Activated CD4-positive, alpha-beta T cell treated with anti-CD3 and anti-CD28 coated beads, Interleukin-2, amount 50 U/mL, for 1 hour (primary cell): ENCODE measurements around the gene NTRK3.
"Not testable (repeated sequence)": the region's sequence is repeated elsewhere in the genome, so short reads cannot be mapped to it uniquely, and the experiment has no call there.

Source experiments
- DNase-seq: peaks from one replicate; pipeline ENCODE4 v3.0.0-alpha.2; 2020

The NTRK3 gene

DNA sequence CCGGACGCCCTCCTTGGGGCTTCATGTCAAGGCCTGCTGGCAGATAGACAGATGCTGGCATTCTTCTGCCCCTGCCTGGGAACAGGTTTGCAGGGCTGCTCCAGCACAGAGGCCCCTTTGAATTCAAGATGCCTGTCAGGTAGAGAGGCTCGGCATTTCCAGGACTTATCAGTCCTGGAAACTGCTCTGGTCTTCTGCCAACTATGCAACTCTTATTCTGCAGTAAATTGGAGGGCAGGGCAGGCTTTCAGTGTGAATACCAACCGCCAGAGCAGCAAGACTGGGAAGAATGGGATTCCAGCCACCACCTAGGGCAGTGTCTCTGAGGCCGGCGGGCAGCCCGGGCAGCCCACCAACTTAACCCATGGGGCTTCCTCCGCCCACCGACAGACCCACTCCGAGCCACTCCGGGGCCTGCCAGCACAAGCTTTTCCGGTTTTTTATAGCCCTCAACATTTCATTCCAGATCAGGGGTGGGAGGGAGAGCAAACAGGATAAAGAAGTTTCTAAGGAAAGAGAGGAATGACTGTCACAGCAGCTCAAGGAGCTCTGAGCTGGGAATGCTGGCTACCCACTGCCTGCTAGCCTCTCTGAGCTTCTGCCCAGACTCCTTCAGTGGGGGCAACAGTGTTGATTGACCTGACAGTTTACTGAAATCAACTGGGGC, 140.9 kb downstream of the NTRK3 start:
- no peak for DNase-seq

DNA sequence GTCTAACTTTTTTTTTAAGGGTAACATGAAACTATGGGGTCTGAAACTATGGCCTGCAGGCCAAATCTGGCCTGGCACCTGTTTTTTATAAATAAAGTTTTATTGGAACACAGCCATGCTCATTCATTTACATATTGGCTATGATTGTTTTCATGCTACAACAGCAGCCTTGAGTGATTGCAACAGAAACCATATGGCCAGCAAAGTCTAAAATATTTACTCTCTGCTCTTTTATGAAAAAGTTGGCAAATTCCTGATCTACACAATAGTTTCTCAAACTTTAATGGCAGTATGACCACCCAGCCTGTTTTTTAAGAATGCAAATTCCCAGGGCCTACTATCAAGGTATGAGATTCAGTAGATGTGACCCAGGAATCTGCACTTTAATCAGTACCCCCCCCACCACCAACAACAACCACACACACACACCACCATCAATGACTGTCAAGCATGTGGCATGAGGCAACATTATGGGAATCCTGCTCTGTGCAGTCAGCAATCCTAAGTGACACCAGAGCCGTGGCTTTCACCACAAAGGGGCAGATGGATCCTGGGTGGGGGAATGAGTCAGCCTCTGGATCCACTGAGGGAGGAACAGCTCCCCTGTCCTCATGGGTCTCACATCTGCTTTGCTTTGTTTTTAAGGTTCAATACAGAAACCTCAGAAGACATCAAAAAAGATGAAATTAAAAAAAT, 142.8 kb downstream of the NTRK3 start:
- DNase-seq = no peak

DNA sequence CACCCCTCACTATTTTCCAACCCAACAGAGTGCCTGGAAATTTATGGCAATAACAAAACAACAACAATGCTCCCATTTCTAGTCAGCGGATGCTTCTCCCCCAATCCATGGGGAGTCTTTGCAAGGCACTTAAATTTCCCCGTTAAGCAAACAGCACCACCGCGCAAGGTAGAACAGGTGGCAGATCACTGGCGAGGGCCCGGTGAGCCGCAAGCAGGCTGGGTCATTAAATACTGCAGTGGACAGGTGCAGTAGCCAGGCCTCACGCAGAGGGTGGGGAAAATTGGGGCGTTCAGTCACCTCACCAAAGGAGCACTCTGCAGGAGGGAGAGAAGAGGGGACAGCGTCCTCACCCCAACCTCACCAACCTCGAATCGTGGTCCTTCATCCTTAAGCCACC, 147.5 kb downstream of the NTRK3 start:
- no peak for DNase-seq

DNA sequence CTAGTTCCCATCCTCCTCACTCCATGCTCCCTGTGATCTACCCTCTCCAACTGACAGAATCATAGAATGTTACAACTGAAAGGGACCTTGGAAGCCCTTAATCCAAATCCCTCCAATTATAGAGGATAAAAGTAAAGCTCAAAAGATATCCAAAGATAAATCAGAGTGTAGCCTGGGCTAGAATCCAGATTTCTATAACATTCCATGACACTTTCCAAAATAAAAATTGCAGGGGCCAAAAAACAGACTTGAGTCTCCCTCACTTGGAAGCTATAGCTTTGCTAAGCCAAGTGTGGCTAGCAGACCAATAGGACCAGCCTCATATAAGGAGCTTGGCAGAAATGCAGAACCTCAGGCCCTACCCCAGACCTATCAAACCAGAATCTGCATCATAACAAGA, 148.1 kb downstream of the NTRK3 start:
- no peak for DNase-seq

DNA sequence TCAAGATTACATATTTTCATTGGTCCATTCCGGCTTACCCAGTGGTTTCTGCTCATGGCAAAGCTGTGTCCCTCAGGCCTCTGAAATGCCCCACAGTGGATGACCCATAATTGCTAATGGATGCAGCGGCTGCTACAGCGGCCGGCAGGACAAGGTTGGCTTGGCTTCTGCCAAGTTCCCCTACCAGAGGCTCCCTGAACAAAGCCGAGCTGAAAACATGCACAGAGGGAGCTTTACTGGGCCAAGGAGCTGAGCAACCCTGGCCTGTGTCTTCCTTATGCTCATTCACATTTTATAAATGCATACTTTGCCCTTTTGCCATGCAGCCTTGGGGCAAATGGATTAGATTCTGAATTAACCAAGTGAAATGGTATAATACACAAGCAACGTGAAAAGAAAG, 150.5 kb downstream of the NTRK3 start:
- DNase-seq = no peak

DNA sequence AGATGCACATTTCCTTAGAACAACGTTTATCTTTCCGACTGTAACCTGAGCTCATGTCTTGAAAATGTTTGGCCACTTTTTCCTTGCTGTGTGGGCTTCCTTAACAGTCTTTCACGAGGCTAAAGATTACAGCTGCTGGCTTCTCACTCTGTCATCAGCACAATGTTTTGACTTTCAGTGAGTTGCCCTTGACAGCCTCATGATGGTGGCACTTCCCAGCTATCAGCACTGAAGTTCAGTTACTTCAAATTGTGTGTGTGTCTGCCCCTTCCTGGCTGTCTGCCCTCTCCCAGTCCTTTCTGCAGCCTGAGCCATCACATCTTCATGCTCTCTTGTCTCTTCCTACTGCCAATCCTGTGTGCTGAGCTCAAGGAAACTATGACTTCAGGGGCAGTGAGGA, 152.2 kb downstream of the NTRK3 start:
- no peak for DNase-seq

DNA sequence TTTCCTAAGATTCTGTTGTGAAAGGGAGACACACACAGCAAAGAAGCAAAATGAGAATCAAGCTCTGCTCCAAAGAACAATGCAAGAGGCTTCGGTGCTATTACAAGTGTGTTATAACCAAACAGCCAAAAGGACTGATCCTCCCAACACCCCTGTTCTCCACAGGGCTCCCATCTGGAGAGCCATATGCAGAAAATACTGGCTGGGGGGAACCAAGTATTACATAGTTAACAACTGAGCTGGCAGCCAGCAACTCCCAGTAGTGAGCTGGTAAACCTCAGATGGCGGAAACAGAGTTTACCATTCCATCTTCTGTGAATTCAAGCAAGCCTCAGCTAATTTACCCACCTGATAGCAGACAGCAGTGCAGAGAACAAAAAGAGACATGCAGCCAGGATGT, 156.4 kb downstream of the NTRK3 start:
- no peak for DNase-seq

DNA sequence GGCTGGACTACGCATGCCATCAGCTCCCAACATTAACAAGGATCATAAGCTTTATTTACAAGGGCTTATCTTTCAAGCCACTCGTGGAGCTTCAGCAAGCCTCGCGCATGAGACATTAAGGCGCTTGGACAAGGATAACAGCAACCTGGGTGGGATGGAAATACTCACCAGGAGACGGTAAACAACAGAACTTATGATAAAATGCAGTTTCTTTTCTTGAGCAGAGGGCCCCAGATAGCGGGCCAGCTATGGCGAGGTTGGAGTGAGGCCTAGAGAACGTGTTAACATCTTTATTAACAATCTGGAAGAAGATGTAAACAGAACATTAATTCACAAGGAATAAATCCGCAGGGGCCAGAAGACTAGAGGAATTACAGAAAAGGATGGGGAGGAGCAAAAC, 158.2 kb downstream of the NTRK3 start:
- no peak for DNase-seq

DNA sequence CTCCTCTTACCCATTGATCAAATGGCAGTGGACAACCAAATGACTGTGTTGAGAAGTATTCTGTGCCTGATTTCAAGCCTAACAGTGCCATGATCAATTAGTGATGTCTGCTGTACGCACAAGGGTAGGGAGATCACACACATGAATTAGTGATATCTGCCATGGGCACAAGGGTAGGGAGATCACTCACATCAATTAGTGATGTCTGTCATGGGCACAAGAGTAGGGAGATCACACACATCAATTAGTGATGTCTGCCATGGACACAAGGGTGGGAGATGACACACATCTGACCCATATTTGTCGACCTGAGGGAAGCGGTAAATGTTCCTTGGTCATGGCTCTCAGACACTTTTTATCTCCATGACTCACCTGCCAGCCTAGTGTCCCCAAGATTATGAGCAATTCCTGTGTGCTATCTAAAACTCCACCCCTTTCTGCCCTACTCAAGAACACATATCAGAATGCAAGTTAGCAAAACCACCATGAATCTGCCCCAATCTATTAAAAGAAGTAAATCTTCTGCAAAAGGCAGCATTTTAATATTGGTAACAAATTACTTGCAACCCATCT, 165.0 kb downstream of the NTRK3 start:
- DNase-seq = no peak

DNA sequence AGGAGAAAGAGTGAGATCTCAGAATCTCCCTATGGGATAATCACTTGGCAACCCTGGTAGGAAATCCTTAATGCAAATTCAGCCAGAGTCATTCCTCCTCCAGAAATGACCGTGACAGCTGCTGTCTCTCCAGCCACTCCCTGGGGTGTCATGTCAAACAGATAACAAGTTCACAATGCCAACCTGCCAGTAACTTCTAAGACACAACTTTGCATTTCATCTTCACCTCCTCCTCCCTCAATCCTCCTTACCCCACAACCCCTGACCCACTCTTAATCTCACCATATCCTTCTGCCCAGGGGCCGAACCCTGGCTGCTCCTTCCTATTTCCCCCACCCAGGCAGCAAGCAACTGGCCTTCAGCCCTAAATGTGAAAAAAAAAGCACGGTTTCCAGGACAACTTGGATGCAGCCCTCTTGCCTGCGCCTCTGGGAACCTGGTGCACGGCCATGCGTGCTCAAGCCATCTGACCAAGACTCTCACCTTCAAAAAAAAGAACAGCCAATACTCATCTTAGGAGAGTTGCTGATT, 166.0 kb downstream of the NTRK3 start:
- no peak for DNase-seq

DNA sequence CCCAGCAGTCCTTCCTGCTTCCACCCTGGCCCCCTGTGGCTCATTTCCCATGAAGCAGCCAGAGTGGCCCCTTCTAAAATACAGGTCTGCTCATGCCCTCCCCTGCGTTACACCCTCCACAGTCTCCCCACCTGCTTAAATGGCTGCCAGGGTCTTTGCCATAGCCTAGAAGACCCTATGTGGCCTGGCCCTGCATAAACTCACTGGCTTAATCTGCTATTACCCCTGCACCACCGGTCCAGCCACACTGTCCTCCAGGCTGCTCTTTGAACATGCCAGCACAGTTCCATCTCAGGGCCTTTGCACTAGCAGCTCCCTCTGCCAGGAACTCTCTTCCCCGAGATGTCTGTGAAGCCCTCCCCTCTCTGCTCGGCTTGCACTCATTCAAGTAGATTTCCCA, 166.8 kb downstream of the NTRK3 start:
- DNase-seq = no peak

DNA sequence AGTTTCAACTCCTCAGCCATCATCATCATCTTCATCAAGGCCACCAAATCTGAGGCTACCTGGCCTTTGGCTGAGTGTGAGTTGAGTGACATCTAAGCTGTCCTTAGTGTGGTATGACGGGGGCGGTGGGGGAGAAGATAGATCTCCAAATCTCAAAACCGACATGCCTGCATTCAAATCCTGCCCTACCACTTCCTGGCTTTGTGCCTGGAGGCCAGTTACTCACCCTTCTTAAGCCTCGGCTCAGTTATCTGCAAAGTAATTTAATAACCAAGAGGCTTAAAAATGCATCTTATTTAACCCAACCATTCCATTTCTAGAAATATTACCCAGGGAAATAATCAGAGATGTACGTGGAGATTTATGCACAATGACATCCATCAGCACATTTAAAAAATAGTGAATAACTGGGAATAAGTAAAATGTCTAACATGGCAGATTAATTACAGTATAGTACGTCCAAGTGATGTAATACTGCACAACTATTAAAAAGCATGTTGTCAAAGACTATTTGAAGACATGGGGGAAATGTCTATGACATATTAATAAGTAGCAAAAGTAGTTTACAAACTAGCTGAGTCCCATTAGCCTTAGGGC, 167.4 kb downstream of the NTRK3 start:
- DNase-seq = no peak

DNA sequence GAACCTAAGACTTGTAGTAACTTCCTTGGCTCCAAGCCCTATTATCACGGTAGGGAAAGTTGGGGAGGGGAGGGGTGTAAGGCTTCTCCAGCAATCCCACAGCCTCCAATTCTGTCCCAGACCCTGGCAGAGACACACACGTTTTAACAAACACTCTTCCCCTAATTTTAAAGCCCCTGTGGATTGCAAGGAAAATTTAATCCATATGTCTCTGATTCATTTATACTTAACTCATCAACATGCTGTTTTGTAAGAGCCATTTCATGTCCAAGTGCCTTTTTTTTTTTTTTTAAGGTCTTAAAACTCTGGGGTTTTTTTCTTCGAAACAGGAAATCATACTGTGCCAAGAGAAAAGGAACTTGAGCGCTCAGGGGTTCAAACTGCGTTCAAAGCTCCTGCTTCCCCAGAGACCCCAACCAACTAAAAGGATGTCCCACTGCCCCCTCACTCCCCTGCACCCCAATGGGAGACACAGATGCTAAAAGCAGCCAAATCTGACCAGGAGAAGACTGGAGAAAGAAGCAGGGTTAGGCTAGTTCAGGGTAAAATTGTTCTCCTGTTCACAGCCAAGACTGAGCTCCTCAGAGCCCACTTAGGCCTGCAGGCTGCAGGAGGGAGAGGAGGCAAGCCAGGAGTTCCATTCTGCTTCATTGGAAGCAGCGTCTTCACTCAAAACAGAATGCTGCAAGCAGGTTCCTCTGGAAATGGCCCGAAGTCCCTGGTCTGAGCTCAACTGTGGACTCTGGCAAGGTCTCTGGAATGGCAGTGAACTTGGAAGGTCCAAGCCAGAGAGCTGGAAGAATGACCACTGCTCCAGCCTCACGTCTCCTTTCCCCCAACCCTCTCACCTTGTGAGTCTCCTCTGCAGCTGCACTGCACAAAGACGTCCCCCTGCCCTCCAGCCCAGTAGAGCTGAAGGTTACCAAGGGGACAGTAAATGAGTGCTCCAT, 172.5 kb downstream of the NTRK3 start:
- no peak for DNase-seq

DNA sequence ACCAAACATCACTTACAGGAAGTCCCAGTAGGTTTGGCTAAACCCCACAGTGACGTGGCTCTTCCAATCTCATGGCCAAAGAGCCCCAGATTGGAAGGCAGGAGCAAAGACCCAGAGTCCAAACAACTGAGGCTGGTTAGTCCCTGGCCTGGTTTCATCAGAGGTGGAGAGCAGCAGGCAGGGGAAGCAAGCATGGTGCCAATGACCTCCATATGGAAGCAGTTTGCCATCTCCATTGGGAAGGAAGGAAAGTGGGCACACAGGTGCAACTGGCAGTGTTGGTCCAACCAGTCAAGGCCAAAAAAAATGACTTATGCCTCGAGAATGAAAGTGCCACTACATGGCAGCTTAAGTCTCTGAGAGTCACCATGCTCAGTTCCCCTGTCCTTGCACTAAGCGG, 175.9 kb downstream of the NTRK3 start:
- DNase-seq = no peak

DNA sequence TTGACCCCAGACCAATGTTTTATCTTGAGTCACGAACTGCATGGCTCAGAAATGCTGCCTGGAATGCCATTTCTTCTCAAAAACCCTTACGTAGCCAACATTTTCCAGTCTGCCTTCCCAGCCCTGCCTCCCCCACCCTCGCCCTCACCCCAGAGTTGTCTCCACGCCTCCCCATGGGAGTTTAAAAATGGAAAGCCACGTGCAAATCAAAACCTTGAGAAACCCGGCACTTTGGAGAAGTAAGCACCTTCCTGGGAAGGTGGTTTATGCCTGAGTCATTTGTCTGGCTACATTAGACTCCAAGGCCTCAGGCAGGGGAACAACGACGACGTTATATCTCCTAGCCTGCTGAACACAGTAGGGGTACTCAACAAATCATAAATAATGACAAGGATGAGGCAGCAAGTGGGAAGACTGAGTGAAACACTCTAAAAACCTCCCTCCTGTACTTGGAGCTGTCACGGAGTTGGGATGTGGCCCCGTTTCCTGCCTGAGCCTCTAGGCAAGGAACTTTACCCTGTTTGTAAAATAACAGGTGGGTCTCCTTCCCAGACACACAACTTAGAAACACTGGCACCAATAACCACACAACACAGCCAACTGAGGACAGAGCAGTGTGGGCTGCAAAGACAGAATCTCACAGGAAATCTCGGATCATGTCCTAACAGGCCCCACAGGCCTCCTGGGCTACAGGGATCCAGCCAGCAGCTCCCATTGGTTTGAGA, 179.1 kb downstream of the NTRK3 start:
- no peak for DNase-seq

DNA sequence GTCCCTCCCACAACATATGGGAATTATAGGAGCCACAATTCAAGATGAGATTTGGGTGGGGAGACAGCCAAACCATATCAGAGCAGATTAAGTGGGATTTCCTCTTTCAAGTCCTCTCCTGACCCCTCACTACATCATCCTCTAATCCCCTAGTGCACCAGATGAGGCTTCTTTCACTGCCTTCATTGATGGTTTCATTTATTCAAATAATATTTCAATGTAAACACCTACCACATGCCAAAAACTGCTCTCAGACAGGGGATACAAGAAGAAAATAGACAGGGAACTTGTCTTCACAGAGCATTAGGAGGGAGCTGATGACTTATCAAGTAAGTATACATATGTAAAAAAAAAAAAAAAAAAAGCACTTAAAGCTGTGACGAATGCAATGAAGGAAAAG, 180.2 kb downstream of the NTRK3 start:
- no peak for DNase-seq

DNA sequence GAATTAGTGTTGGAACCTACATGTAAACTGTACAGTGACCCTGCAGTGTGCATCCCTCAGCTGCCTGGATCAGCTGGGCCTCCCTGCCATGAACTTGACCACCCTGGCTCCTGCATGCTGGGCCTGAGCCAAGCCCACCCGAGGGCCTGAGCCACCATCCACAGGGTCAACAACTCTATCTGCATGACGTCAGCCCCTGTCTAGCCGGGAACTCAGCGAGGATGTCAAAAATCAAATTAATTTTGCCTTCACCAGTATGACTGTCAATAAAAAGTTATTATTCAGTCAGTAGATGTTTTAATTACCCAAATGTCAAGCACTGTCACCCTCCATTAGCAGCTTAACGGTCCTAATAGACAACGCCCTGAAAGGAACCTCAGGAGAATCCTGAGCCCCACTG, 181.4 kb downstream of the NTRK3 start:
- no peak for DNase-seq

DNA sequence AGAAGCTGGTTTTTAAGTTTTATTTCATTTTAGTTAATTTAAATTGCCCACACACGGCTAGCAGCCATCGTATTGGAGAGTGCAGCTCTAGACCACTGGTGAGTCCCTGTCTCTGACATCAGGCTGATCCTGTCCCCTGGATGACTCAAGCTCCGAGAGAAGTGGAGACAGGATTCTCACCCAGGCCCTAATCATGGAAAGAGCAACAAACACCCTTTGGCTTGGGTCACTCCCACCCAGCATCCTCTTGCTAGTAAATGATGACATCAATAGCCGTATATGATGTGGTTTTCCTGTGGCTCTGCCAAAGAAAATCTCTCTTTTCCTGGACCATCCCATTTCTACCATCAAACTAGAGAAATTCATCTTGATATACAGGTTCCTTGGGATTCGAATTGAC, 182.2 kb downstream of the NTRK3 start:
- no peak for DNase-seq

DNA sequence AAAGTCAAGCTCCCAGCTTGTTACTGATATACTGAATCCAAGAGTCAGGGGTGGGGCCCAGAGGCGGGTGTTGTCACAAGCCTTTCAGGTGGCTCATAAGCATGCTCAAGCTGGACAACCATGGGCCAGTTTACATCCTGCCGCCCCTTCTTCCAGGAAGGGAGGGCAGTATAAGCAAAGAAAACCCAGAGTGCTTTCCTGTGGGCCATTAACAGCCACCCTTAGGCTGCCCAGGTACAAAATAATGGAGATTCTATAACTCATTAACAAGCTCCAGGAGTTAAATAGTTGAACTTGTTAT, 183.2 kb downstream of the NTRK3 start:
- DNase-seq = no peak

DNA sequence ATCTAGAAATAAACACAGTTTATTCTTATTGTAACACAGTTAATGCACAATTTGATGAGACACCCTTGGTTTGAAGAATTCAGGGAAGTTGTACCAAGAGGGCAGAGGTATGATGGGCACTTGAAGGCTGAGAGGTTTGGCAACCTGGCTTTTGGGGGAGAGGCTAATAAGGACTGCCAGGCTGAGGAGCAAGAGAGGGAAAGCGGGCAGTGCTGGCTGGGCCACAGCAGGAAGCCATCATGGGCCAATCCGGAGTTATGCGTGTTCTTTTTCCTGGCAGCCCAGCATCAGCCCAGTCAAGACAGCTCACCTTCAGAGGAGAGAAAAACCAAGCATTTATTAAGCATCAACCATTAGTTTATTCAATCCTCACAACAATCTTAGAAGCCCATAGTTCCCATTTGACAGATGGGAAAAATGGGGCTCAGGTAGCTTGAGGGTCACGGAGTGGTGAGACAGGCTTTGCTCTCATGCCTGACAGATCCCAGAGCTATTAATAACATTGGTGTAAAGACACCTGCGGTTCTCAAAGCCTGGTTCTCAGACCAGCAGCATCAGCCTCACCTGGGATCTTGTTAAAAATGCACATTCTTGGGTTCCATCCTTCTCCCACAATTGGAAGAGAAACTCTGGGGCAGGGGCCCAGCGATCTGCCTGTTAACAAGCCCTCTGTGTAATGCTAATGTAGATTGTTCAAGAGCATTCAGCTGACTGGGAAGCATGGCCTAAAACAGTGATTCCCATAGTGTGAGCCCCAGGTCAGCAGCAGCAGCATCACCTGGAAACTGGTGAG, 183.7 kb downstream of the NTRK3 start:
- DNase-seq = no peak

DNA sequence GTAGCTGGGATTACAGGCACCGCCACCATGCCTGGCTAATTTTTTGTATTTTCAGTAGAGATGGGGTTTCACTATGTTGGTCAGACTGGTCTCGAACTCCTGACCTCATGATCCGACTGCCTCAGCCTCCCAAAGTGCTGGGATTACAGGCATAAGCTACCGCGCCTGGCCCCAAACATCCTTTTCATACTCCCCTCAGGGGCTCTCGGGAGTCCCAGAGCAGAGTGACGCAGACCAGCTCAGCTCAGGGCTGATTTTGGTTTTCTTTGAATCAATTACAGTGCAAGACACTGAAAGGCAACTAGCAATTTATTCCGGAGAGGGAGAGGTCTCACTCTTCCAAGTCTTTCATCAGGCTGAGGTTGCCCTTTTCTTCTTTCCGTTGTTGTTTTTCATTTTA, 184.4 kb downstream of the NTRK3 start:
- DNase-seq = not testable (repeated sequence)
